Thymus (tissue), 11 donors: ENCODE results near the gene PLA2G1B. TPM values are rescaled to one million over a fixed set of nuclear protein-coding genes. Genes with fewer than 3 reads are reported as not detected.
"Not testable (repeated sequence)": the region's sequence is repeated elsewhere in the genome, so short reads cannot be mapped to it uniquely, and the experiment has no call there.

ENCODE experiments used
- DNase-seq, 9 donors: peaks; one replicate each; pipeline ENCODE4 v3.0.0-alpha.2; 2013; ENCODE audit warnings: low spot score in 9 of 9, low read depth in 6 of 9, missing footprints in 1 of 9
- H3K27ac ChIP-seq, 2 donors: one replicate each; pipeline ENCODE4 v1.5.1; 2013; ENCODE audit warnings: control low read depth in 1 of 2, low read depth in 1 of 2, low read length in 1 of 2, mild to moderate bottlenecking in 1 of 2, moderate library complexity in 1 of 2
- H3K27me3 ChIP-seq, 2 donors: one replicate each; pipeline ENCODE4 v1.5.1; 2013; ENCODE audit warnings: low read length in 1 of 2; ENCODE audit not compliant: control insufficient read depth in 2 of 2, insufficient read depth in 1 of 2
- H3K36me3 ChIP-seq, 2 donors: one replicate each; pipeline ENCODE4 v1.5.1; 2013; ENCODE audit warnings: low read length in 1 of 2, mild to moderate bottlenecking in 1 of 2, moderate library complexity in 1 of 2; ENCODE audit not compliant: control insufficient read depth in 2 of 2, insufficient read depth in 2 of 2
- H3K4me1 ChIP-seq, 2 donors: one replicate each; pipeline ENCODE4 v1.5.1; 2013; ENCODE audit warnings: low read length in 2 of 2; ENCODE audit not compliant: control insufficient read depth in 2 of 2, insufficient read depth in 2 of 2
- H3K4me3 ChIP-seq, 2 donors: one replicate each; pipeline ENCODE4 v1.5.1; 2013; ENCODE audit warnings: low read length in 2 of 2, control low read depth in 1 of 2, mild to moderate bottlenecking in 1 of 2
- H3K9me3 ChIP-seq, 2 donors: one replicate each; pipeline ENCODE4 v1.5.1; 2013; ENCODE audit warnings: low read length in 1 of 2, mild to moderate bottlenecking in 1 of 2; ENCODE audit not compliant: control insufficient read depth in 2 of 2, insufficient read depth in 1 of 2
- WGBS: extraction: QIAGEN DNeasy Blood & Tissue Kit; methylation state at CpG from one replicate; pipeline ENCODE4 v1.1.7; 2013; 5-methylcytosine and 5-hydroxymethylcytosine counted together
- polyA plus RNA-seq: library from polyadenylated mRNA; stranded (reverse); fragments of 200-250 nt; gene quantifications from one replicate; pipeline ENCODE4 v1.2.3, GENCODE V29; 2013
- total RNA-seq: library from RNA; stranded (reverse); fragments of 120-200 nt; gene quantifications from one replicate; pipeline ENCODE4 v1.2.4, GENCODE V29; 2013
- donor health status: healthy.

Gene PLA2G1B
- total and polyA plus RNA-seq, 2 donors = 0.09 to 1.5 TPM

- not testable (repeated sequence) for H3K4me1 ChIP-seq, H3K36me3 ChIP-seq, DNase-seq, H3K27me3 ChIP-seq, H3K27ac ChIP-seq, H3K4me3 ChIP-seq
- H3K9me3 ChIP-seq = peaks cover 1 to 14% of the 10 kb centered on the region in 2 donors
- WGBS = 94% methylated on average over 2 of the region's 2 CpGs
These were observed 8.8 kb upstream of the PLA2G1B start for GRCh38 chr12:120336392-120336791.

- H3K4me1 ChIP-seq, H3K27ac ChIP-seq, DNase-seq, H3K36me3 ChIP-seq, H3K4me3 ChIP-seq, H3K27me3 ChIP-seq: not testable (repeated sequence)
- 30% methylated on average over 12 of the region's 12 CpGs for WGBS
- H3K9me3 ChIP-seq = peaks cover 1 to 14% of the 10 kb centered on the region in 2 donors
These were observed 7.9 kb upstream of the PLA2G1B start for GRCh38 chr12:120335447-120335846.

GRCh38 chr12:120332523-120332922, 4.9 kb upstream of the PLA2G1B start:
- H3K27me3 ChIP-seq = peaks cover 0 to 5% of the 10 kb centered on the region in 2 donors
- no peak overlapping the region for H3K27ac ChIP-seq
- peaks cover 1 to 14% of the 10 kb centered on the region in 2 donors for H3K9me3 ChIP-seq
- 90% methylated on average over 7 of the region's 7 CpGs for WGBS
- no peaks in the 10 kb centered on the region for H3K4me1 ChIP-seq
- no peaks in the 10 kb centered on the region for H3K36me3 ChIP-seq
- DNase-seq = no peak
- H3K4me3 ChIP-seq = no peak overlapping the region

- peaks cover 0 to 7% of the 10 kb centered on the region in 2 donors for H3K27me3 ChIP-seq
- no peak overlapping the region for H3K27ac ChIP-seq
- H3K4me1 ChIP-seq = no peaks in the 10 kb centered on the region
- 91% methylated on average over 5 of the region's 5 CpGs for WGBS
- peaks cover 1 to 12% of the 10 kb centered on the region in 2 donors for H3K9me3 ChIP-seq
- no peak overlapping the region for H3K4me3 ChIP-seq
- no peaks in the 10 kb centered on the region for H3K36me3 ChIP-seq
- DNase-seq = no peak
These were observed 4.5 kb upstream of the PLA2G1B start for GRCh38 chr12:120332041-120332440.

GRCh38 chr12:120331390-120331789, 3.8 kb upstream of the PLA2G1B start:
- Histone ChIP-seq H3K9me3 (peaks cover 0 to 6% of the 10 kb centered on the region in 2 donors), H3K27me3 (peaks cover 0 to 10% of the 10 kb centered on the region in 2 donors), H3K4me1 (no peaks in the 10 kb centered on the region), H3K4me3 (no peak overlapping the region), H3K36me3 (no peaks in the 10 kb centered on the region), H3K27ac (no peak overlapping the region)
- DNase-seq = no peak
- WGBS = 83% methylated on average over 3 of the region's 3 CpGs

GRCh38 chr12:120328228-120328627, 649 bp upstream of the PLA2G1B start:
- H3K4me1 ChIP-seq = peaks cover 0 to 8% of the 10 kb centered on the region in 2 donors
- H3K27ac ChIP-seq = no peak overlapping the region
- H3K4me3 ChIP-seq = no peak overlapping the region
- no peaks in the 10 kb centered on the region for H3K9me3 ChIP-seq
- no peaks in the 10 kb centered on the region for H3K36me3 ChIP-seq
- 81% methylated on average over 4 of the region's 4 CpGs for WGBS
- DNase-seq = no peak
- peaks cover 0 to 24% of the 10 kb centered on the region in 2 donors for H3K27me3 ChIP-seq

GRCh38 chr12:120324841-120325417, 2.6 kb downstream of the PLA2G1B start:
- Histone ChIP-seq H3K27ac (no peak overlapping the region), H3K36me3 (no peaks in the 10 kb centered on the region), H3K9me3 (no peaks in the 10 kb centered on the region), H3K27me3 (peaks cover 0 to 25% of the 10 kb centered on the region in 2 donors), H3K4me1 (peaks cover 0 to 8% of the 10 kb centered on the region in 2 donors), H3K4me3 (no peak overlapping the region)
- WGBS = 91% methylated on average over 9 of the region's 9 CpGs
- no peak for DNase-seq

- no peak for DNase-seq
- WGBS = 98% methylated on average over 2 of the region's 2 CpGs
- Histone ChIP-seq H3K36me3 (no peaks in the 10 kb centered on the region), H3K4me3 (no peak overlapping the region), H3K9me3 (no peaks in the 10 kb centered on the region), H3K27me3 (peaks cover 0 to 25% of the 10 kb centered on the region in 2 donors), H3K27ac (no peak overlapping the region), H3K4me1 (peaks cover 0 to 8% of the 10 kb centered on the region in 2 donors)
These were observed 3.8 kb downstream of the PLA2G1B start for GRCh38 chr12:120323772-120324171.

GRCh38 chr12:120321382-120322202, 6.0 kb downstream of the PLA2G1B start:
- Histone ChIP-seq H3K36me3 (no peaks in the 10 kb centered on the region), H3K27ac (no peak overlapping the region), H3K9me3 (peaks cover 0 to 2% of the 10 kb centered on the region in 2 donors), H3K27me3 (peaks cover 0 to 20% of the 10 kb centered on the region in 2 donors), H3K4me1 (peaks cover 5 to 18% of the 10 kb centered on the region in 2 donors), H3K4me3 (no peak overlapping the region)
- WGBS = 93% methylated on average over 13 of the region's 13 CpGs
- no peak for DNase-seq
